ENCODE data around the gene LCOR.
"Not testable (repeated sequence)": the region's sequence is repeated elsewhere in the genome, so short reads cannot be mapped to it uniquely, and the experiment has no call there.

GRCh38 chr10:96847356-96847755 lies 15.3 kb downstream of the LCOR start:
- TF ChIP-seq CTCF, POLR2A, EP300, POLR2AphosphoS5 (IDR thresholded peaks at IDR 0.05): not testable (repeated sequence)

Measured in suprapubic skin (tissue), 4 donors.